PC-3 (cell line): ENCODE measurements around the gene AP3B1.

Experiments
- CTCF ChIP-seq: fragments of 300-600 bp; sonication (generic); conservative IDR thresholded peaks from 2 replicates; pipeline ENCODE4 v1.5.1; 2017; ENCODE audit warnings: antibody characterized with exemption, low read depth, mild to moderate bottlenecking, low read length
- EZH2 ChIP-seq: fragments of 300-600 bp; sonication (generic); IDR thresholded peaks from one replicate; pipeline ENCODE4 v1.6.1; 2017; ENCODE audit warnings: antibody characterized with exemption, mild to moderate bottlenecking, low read length; ENCODE audit not compliant: unreplicated experiment

DNA sequence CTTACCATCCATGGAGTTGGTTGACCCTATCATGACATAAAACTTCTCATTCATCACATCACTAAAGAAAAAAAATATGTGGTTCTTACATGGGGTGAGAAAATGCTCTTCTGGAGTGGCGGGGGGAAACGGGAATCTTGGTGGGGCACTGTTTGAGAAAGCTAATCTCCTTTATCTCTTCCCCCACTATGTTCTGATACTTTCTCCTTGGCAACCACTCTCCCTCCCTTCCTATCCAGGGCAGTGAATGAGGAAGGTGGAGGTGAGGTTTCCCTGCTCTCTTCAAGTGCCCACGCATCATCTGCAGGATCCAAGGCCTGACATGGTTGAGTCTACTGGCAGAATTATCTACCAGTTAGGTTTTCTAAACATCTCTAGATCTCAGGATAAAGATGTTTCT is 297.6 kb downstream of the AP3B1 start:
- TF ChIP-seq CTCF = no peak
- TF ChIP-seq EZH2 = no peak
